Epithelial cell of prostate (primary cell): ENCODE results near the gene GPR150.
A peak's percentile ranks its signal among the peaks of the same experiment; 100 is the strongest.

Experiments used
- DNase-seq: peaks from one replicate; pipeline ENCODE4 v3.0.0-alpha.2; 2011; ENCODE audit warnings: low read depth, low spot score
- H3K27ac ChIP-seq: fragments of 450-650 bp; 2 replicates; pipeline ENCODE4 v1.5.1; 2017; ENCODE audit warnings: mild to moderate bottlenecking

Gene GPR150

DNA sequence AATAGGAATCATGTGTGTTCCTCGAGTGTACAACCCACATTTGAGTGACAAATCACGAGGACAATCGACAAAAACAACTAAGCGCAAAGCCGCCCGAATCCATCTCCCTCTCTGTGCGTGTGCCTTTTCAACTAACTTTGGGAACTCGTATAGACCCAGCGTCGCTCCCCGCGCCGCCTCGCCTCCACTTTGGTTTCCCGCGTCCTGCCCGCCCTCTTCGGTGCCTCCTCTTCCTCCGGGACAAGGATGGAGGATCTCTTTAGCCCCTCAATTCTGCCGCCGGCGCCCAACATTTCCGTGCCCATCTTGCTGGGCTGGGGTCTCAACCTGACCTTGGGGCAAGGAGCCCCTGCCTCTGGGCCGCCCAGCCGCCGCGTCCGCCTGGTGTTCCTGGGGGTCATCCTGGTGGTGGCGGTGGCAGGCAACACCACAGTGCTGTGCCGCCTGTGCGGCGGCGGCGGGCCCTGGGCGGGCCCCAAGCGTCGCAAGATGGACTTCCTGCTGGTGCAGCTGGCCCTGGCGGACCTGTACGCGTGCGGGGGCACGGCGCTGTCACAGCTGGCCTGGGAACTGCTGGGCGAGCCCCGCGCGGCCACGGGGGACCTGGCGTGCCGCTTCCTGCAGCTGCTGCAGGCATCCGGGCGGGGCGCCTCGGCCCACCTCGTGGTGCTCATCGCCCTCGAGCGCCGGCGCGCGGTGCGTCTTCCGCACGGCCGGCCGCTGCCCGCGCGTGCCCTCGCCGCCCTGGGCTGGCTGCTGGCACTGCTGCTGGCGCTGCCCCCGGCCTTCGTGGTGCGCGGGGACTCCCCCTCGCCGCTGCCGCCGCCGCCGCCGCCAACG, at the start of gene GPR150:
TSS of gene GPR150 (plus strand) at position 58 of the 840 bp plus-strand sequence. CDS start at position 247, 189 bp downstream.
- H3K27ac ChIP-seq: no peak within 1 kb of the TSS
- DNase-seq: no peak

DNA sequence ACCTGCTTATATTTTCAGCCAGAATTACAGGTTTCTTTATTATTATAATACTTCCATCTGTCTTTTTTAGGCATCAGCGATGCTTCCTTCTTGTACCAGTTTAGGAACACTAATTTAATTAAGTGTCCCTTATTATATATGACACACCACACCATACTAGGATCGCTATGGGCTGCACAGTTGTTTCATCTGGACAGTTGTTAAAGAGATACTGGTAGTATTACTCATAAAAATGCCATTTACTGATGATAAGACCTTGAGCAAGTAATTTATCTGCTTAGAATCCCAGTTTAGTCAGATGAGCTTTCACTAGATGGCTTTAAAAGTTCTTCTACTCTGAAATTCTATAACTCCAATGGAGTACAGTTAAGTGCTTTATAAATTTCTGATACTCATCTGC, 47.9 kb upstream of the GPR150 start:
- no peak for DNase-seq
- H3K27ac ChIP-seq: no peak overlapping the region

GRCh38 chr5:95581576-95581975, 38.3 kb upstream of the GPR150 start:
- H3K27ac ChIP-seq: no peak overlapping the region
- DNase-seq: no peak

DNA sequence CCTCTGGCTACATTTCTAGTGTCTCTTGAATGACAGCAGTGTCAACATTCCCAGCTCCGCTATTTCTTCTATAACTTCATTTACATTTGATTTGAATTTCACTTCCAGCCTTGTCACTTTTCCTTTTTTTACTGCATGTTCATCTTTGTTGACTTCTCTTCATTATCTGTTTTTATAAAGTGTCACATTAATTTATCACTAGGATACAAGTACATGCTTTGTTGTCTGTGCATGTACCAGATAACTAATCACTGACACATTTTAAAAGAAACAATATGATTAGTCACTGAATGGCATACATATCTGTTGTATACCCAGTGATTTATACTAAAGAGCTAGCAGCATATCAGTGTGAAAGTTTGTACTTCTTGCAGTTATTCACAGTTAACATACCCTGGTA, 35.9 kb upstream of the GPR150 start:
- H3K27ac ChIP-seq: no peak overlapping the region
- no peak for DNase-seq

- no peak for DNase-seq
- peak overlapping the region; percentile 55 for H3K27ac ChIP-seq
These were observed 29.0 kb upstream of the GPR150 start for GRCh38 chr5:95590880-95591279.

GRCh38 chr5:95591490-95591901, 28.4 kb upstream of the GPR150 start:
- DNase-seq: peak; percentile 80
- H3K27ac ChIP-seq: peak overlapping the region; percentile 55

DNA sequence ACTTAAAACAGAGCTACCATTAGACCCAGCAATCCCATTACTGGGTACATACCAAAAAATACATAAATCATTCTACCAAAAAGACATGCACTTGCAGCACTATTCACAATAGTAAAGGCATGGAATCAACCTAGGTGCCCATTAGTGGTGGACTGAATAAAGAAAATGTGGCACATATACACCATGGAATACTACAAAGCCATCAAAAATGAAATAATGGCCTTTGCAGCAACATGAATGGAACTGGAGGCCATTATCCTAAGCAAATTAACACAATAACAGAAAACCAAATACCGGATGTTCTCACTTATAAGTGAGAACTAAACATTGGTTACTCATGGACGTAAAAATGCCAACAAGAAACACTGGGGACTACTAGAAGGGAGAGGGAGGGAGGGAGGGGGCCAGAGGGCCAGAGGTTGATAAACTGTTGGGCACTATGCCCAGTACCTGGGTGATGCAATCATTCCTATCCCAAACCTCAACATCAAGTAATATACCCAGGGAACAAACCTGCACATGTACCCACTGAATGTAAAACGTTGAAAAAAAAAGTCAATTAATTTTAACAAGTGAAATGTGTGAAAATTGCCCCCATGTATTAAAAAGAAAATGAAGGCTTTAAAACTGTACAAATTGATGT, 24.5 kb upstream of the GPR150 start:
- no peak for DNase-seq
- no peak overlapping the region for H3K27ac ChIP-seq

GRCh38 chr5:95599252-95599651, 20.6 kb upstream of the GPR150 start:
- no peak for DNase-seq
- no peak overlapping the region for H3K27ac ChIP-seq

DNA sequence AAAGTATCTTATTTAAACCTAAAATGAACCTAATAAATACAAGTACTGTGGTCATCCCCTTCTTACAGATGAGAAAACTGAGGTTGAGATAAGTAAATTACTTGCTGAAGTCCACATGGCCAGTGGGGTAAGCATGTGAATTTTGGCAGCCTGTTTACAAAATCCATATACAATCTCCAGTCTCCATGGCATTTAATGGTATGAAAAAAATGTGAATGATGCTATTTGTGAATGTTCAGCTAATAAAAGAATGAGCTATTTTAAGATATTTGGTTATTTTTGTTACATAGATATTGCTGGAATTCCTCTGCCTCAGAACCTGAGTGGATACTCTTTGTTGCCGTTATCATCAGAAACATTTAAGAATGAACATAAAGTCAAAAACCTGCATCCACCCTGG, 19.3 kb upstream of the GPR150 start:
- DNase-seq: no peak
- H3K27ac ChIP-seq: no peak overlapping the region

- H3K27ac ChIP-seq: no peak overlapping the region
- no peak for DNase-seq
These were observed 14.1 kb upstream of the GPR150 start for GRCh38 chr5:95605786-95606185.

DNA sequence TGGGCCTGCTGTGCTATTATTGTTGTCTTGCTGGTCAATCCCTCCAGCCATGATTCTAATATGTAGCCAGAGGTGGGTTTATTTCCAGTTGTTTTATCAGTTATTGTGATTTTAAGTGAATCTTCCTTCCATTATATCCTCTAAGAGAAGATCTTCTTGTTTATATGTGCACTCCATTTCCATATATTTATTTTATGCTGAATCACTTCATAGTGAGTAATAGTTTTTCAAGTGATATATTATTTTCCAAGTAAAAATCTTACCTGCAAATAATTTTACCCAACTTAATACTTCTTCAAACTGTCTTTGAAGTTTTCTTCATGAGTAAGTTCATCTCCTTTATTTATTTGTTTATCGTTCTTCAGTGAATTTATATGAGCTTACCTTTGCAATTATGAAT, 13.5 kb upstream of the GPR150 start:
- DNase-seq: no peak
- no peak overlapping the region for H3K27ac ChIP-seq

DNA sequence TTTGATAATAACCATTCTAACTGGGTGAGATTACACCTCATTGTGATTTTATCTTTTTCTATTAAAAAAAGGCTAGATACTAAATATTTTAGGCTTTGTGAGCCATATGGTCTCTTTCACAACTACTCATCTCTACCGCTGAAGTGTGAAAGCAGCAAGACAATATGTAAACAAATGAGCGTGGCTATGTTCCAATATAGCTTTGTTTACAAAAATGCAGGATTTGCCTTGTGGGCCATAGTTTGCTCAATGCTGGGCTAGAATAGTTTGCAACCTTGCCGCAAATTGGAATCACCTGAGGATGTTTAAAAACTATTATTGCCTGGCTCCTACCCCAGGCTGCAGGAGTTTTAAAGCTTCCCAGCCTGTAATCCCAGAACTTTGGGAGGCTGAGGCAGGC, 10.2 kb upstream of the GPR150 start:
- no peak overlapping the region for H3K27ac ChIP-seq
- no peak for DNase-seq

GRCh38 chr5:95610546-95610945, 9.3 kb upstream of the GPR150 start:
- H3K27ac ChIP-seq: no peak overlapping the region
- DNase-seq: no peak

GRCh38 chr5:95611396-95611795, 8.5 kb upstream of the GPR150 start:
- no peak overlapping the region for H3K27ac ChIP-seq
- no peak for DNase-seq

DNA sequence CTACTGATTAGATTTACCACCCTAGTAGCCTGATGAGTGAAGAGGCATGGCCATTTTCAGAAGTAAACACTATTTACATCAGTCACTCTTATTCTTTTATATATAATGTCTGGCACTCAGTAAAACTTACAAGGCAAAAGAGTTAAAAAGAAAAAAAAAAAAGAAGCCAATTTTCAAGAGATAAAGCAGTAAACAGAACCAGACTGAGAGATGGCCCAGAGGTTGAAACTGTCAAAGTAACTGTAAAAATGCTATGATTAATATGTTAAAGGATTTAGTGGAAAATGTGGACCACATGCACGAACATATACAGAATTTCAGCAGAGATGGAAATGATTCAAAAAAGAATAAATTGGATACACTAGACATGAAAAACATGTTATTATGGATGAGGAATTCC, 6.4 kb upstream of the GPR150 start:
- no peak overlapping the region for H3K27ac ChIP-seq
- DNase-seq: no peak

- no peak overlapping the region for H3K27ac ChIP-seq
- no peak for DNase-seq
These were observed 4.8 kb upstream of the GPR150 start for GRCh38 chr5:95615164-95615467.

GRCh38 chr5:95617057-95617456, 2.8 kb upstream of the GPR150 start:
- peak; percentile 86 for DNase-seq
- peak overlapping the region; percentile 77 for H3K27ac ChIP-seq

GRCh38 chr5:95619096-95619495, 791 bp upstream of the GPR150 start:
- DNase-seq: no peak
- H3K27ac ChIP-seq: no peak overlapping the region

GRCh38 chr5:95619514-95620029, 315 bp upstream of the GPR150 start:
- H3K27ac ChIP-seq: no peak overlapping the region
- DNase-seq: no peak

DNA sequence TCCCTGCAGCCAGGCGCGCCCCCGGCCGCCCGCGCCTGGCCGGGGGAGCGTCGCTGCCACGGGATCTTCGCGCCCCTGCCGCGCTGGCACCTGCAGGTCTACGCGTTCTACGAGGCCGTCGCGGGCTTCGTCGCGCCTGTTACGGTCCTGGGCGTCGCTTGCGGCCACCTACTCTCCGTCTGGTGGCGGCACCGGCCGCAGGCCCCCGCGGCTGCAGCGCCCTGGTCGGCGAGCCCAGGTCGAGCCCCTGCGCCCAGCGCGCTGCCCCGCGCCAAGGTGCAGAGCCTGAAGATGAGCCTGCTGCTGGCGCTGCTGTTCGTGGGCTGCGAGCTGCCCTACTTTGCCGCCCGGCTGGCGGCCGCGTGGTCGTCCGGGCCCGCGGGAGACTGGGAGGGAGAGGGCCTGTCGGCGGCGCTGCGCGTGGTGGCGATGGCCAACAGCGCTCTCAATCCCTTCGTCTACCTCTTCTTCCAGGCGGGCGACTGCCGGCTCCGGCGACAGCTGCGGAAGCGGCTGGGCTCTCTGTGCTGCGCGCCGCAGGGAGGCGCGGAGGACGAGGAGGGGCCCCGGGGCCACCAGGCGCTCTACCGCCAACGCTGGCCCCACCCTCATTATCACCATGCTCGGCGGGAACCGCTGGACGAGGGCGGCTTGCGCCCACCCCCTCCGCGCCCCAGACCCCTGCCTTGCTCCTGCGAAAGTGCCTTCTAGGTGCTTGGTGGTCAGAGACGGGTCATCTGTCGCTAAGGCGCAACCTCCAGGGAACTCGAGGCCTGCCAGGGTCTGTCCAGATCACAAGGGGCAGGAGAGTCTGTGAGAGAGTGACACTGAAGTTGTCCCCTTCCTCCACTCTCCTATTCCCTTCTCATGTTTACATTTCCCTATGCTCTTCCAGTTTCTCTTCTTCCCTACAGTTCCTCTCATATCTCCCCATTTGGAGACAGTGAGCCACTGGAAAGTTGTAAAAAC, 1.3 kb downstream of the GPR150 start:
- DNase-seq: no peak
- H3K27ac ChIP-seq: no peak overlapping the region
